CD14-positive monocyte (primary cell): ENCODE data around the gene CLCN2. TPM values are rescaled to one million over a fixed set of nuclear protein-coding genes. Genes with fewer than 3 reads are reported as not detected.

Experiments
- DNase-seq, 3 donors: peaks; one replicate each; pipeline ENCODE4 v3.0.0-alpha.2; 2011 to 2022
- H2AFZ ChIP-seq: 2 replicates; pipeline ENCODE4 v1.6.0; 2012; ENCODE audit warnings: mild to moderate bottlenecking, low read depth, low read length, inconsistent platforms; ENCODE audit not compliant: insufficient read depth, poor library complexity, severe bottlenecking
- H3K27ac ChIP-seq, 2 donors: 1 replicate in 1 of 2; 2 replicates in 1 of 2; pipeline ENCODE4 v1.5.1; 2012 to 2013; ENCODE audit warnings: low read length in 2 of 2, control low read depth in 1 of 2, inconsistent platforms in 1 of 2, low read depth in 1 of 2, mild to moderate bottlenecking in 1 of 2
- H3K27me3 ChIP-seq, 2 donors: one replicate each; pipeline versions ENCODE4 v1.6.0 to v1.6.1; 2011 to 2013; ENCODE audit warnings: low read length in 2 of 2; ENCODE audit not compliant: control insufficient read depth in 2 of 2, insufficient read depth in 2 of 2
- H3K36me3 ChIP-seq, 2 donors: replicated peaks in 1 of 2; 1 replicate in 1 of 2; 2 replicates in 1 of 2; pipeline versions ENCODE4 v1.5.1 to v1.6.1; 2012 to 2013; ENCODE audit warnings: low read length in 2 of 2, control low read depth in 1 of 2, inconsistent platforms in 1 of 2, mild to moderate bottlenecking in 1 of 2; ENCODE audit not compliant: insufficient read depth in 2 of 2, control insufficient read depth in 1 of 2
- H3K4me1 ChIP-seq, 2 donors: 1 replicate in 1 of 2; 2 replicates in 1 of 2; pipeline versions ENCODE4 v1.5.1 to v1.6.1; 2012 to 2013; ENCODE audit warnings: low read length in 2 of 2, control low read depth in 1 of 2, inconsistent platforms in 1 of 2, mild to moderate bottlenecking in 1 of 2, moderate library complexity in 1 of 2; ENCODE audit not compliant: insufficient read depth in 2 of 2, control insufficient read depth in 1 of 2
- H3K4me2 ChIP-seq: replicated peaks from 2 replicates; pipeline ENCODE3; 2012; ENCODE audit warnings: low read length, moderate library complexity, mild to moderate bottlenecking; ENCODE audit not compliant: poor library complexity, severe bottlenecking; ENCODE audit errors: extremely low read depth
- H3K4me3 ChIP-seq, 3 experiments: fragments of 200-600 bp in 1 of 3; sonication (generic) in 1 of 3; replicated peaks in 1 of 3; 1 replicate in 2 of 3; 2 replicates in 1 of 3; pipeline ENCODE4 v1.5.1; 2011 to 2013; ENCODE audit warnings: low read length in 3 of 3, mild to moderate bottlenecking in 3 of 3, control low read depth in 2 of 3, low read depth in 2 of 3, inconsistent platforms in 1 of 3, moderate library complexity in 1 of 3
- H3K79me2 ChIP-seq: 2 replicates; pipeline ENCODE4 v1.6.0; 2012; ENCODE audit warnings: mild to moderate bottlenecking, control low read depth, inconsistent platforms, low read length, moderate library complexity; ENCODE audit not compliant: insufficient read depth
- H3K9ac ChIP-seq: 2 replicates; pipeline ENCODE4 v1.6.0; 2017; ENCODE audit warnings: low read length, mild to moderate bottlenecking; ENCODE audit not compliant: insufficient read depth, poor library complexity, severe bottlenecking
- H3K9me3 ChIP-seq, 2 donors: replicated peaks in 1 of 2; 1 replicate in 1 of 2; 2 replicates in 1 of 2; pipeline versions ENCODE4 v1.5.1 to v1.6.1; 2012 to 2013; ENCODE audit warnings: low read length in 2 of 2, control low read depth in 1 of 2; ENCODE audit not compliant: control insufficient read depth in 1 of 2, insufficient read depth in 1 of 2
- H4K20me1 ChIP-seq: 2 replicates; pipeline ENCODE4 v1.6.0; 2012; ENCODE audit warnings: mild to moderate bottlenecking, low read length, control low read depth, moderate library complexity; ENCODE audit not compliant: insufficient read depth
- H3K27ac Mint-ChIP-seq, 7 donors: one replicate each; pipeline ENCODE4 v1.8.0; 2020; ENCODE audit warnings: mild to moderate bottlenecking in 7 of 7, mixed read lengths in 7 of 7, moderate library complexity in 6 of 7, inconsistent platforms in 2 of 7
- H3K27me3 Mint-ChIP-seq, 3 donors: one replicate each; pipeline ENCODE4 v1.8.0; 2021 to 2022; ENCODE audit warnings: low read depth in 3 of 3, mild to moderate bottlenecking in 3 of 3, mixed read lengths in 3 of 3, moderate library complexity in 3 of 3, inconsistent platforms in 1 of 3
- H3K36me3 Mint-ChIP-seq, 2 donors: one replicate each; pipeline ENCODE4 v1.8.0; 2020; ENCODE audit warnings: mixed read lengths in 2 of 2, inconsistent platforms in 1 of 2, mild to moderate bottlenecking in 1 of 2
- H3K4me1 Mint-ChIP-seq: one replicate; pipeline ENCODE4 v1.8.0; 2020; ENCODE audit warnings: mild to moderate bottlenecking, mixed read lengths
- H3K4me3 Mint-ChIP-seq, 2 donors: one replicate each; pipeline ENCODE4 v1.8.0; 2020; ENCODE audit warnings: mild to moderate bottlenecking in 2 of 2, mixed read lengths in 2 of 2, moderate library complexity in 1 of 2
- H3K9me3 Mint-ChIP-seq, 7 donors: one replicate each; pipeline ENCODE4 v1.8.0; 2020 to 2022; ENCODE audit warnings: mixed read lengths in 7 of 7, mild to moderate bottlenecking in 6 of 7, moderate library complexity in 6 of 7, inconsistent platforms in 2 of 7
- WGBS: methylation state at CpG from one replicate; pipeline ENCODE4 v1.1.5; 2013; ENCODE audit warnings: missing lambda C conversion rate; ENCODE audit not compliant: insufficient coverage; 5-methylcytosine and 5-hydroxymethylcytosine counted together
- intact Hi-C, 2 donors: fragments of 100-400 bp; cut with micrococcal nuclease; formaldehyde crosslinking; loops; one replicate each; pipeline versions ENCODE4 v1.15.0 to v1.15.1; 2023
- polyA plus RNA-seq, 3 donors: library from polyadenylated mRNA; depleted of rRNA in 1 of 3; unstranded in 2 of 3; stranded (reverse) in 1 of 3; fragments of 300-500 nt in 2 of 3; fragments of >200 nt in 1 of 3; fragmentation: Illumina TruSeq in 2 of 3; gene quantifications; 1 replicate in 2 of 3; 2 replicates in 1 of 3; pipeline ENCODE4 v1.2.3, GENCODE V29; 2012 to 2021
- TF ChIP-seq, protein P1 (sequence below): fragments of 200-600 bp; IDR thresholded peaks from one replicate; pipeline ENCODE4 v1.8.0; 2022; ENCODE audit warnings: antibody characterized with exemption, mild to moderate bottlenecking

The CLCN2 gene
- polyA plus RNA-seq, 3 donors, result 0.16 to 2.7 TPM; not detected in 1

DNA sequence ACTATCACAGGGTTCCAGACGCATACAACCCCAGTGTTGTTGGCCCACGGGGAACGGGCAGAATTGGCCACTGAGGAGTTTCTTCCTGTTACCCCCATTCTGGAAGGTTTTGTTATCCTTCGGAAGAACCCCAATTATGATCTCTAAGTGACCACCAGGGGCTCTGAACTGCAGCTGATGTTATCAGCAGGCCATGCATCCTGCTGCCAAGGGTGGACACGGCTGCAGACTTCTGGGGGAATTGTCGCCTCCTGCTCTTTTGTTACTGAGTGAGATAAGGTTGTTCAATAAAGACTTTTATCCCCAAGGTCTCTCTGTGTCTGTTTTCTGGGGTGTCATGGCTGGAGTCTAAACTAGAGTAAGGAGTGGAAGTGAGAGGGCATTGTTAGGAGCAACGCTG is 52.7 kb downstream of the CLCN2 start:
- Mint-ChIP-seq H3K4me3 (no peak overlapping the region), H3K36me3 (peaks cover 52 to 59% of the 10 kb centered on the region in 2 donors), H3K9me3 (no peaks in the 10 kb centered on the region), H3K4me1 (no peaks in the 10 kb centered on the region), H3K27ac (peak overlapping the region in 1 of 7 donors; percentile 56), H3K27me3 (no peaks in the 10 kb centered on the region)
- H4K20me1 ChIP-seq, result peaks cover 7% of the 10 kb centered on the region
- no peak overlapping the region for H3K4me3 ChIP-seq
- TF ChIP-seq, protein P1, sequence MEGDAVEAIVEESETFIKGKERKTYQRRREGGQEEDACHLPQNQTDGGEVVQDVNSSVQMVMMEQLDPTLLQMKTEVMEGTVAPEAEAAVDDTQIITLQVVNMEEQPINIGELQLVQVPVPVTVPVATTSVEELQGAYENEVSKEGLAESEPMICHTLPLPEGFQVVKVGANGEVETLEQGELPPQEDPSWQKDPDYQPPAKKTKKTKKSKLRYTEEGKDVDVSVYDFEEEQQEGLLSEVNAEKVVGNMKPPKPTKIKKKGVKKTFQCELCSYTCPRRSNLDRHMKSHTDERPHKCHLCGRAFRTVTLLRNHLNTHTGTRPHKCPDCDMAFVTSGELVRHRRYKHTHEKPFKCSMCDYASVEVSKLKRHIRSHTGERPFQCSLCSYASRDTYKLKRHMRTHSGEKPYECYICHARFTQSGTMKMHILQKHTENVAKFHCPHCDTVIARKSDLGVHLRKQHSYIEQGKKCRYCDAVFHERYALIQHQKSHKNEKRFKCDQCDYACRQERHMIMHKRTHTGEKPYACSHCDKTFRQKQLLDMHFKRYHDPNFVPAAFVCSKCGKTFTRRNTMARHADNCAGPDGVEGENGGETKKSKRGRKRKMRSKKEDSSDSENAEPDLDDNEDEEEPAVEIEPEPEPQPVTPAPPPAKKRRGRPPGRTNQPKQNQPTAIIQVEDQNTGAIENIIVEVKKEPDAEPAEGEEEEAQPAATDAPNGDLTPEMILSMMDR, result no peak
- H3K36me3 ChIP-seq, result peaks cover 51 to 55% of the 10 kb centered on the region in 2 donors
- intact Hi-C loops, result no loop called here
- no peak overlapping the region for H2AFZ ChIP-seq
- WGBS, result 95% methylated on average over 3 of the region's 7 CpGs
- no peaks in the 10 kb centered on the region for H3K79me2 ChIP-seq
- H3K4me1 ChIP-seq, result peaks cover 1 to 2% of the 10 kb centered on the region in 2 donors
- H3K4me2 ChIP-seq, result no peak overlapping the region
- H3K27ac ChIP-seq, result no peak overlapping the region
- H3K9ac ChIP-seq, result no peak overlapping the region
- no peak for DNase-seq
- no peaks in the 10 kb centered on the region for H3K9me3 ChIP-seq
- H3K27me3 ChIP-seq, result no peaks in the 10 kb centered on the region

DNA sequence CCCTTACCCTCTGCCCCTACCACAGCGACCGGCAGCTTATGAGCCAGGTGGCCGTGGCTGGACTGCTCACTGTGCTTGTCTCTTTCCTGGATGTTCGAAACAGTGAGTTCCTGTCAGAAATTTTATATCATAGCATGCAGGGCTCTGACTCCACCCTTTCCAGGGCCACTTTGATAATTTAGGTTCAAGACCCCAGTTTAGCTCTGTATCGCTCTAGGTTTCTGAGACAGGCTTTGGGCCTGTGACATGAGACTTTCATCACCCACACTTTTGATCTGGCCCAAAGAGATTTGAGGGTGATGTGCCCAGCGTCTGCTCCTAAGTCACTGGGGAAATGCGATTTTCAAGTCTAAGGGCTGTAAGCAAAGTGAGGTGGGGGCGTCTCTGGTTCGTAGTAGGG is 53.5 kb downstream of the CLCN2 start:
- peaks cover 59 to 63% of the 10 kb centered on the region in 2 donors for H3K36me3 ChIP-seq
- Mint-ChIP-seq H3K9me3 (no peaks in the 10 kb centered on the region), H3K36me3 (peaks cover 60 to 68% of the 10 kb centered on the region in 2 donors), H3K27me3 (no peaks in the 10 kb centered on the region), H3K27ac (peak overlapping the region in 2 of 7 donors; percentile 12 to 22), H3K4me3 (no peak overlapping the region), H3K4me1 (no peaks in the 10 kb centered on the region)
- H3K9me3 ChIP-seq, result no peaks in the 10 kb centered on the region
- intact Hi-C loops, result no loop called here
- WGBS, result 100% methylated on average over 8 of the region's 9 CpGs
- TF ChIP-seq, protein P1, result no peak
- peaks cover 7% of the 10 kb centered on the region for H4K20me1 ChIP-seq
- H3K4me2 ChIP-seq, result no peak overlapping the region
- no peak overlapping the region for H3K4me3 ChIP-seq
- no peak for DNase-seq
- H3K27me3 ChIP-seq, result no peaks in the 10 kb centered on the region
- no peaks in the 10 kb centered on the region for H3K4me1 ChIP-seq
- H3K27ac ChIP-seq, result no peak overlapping the region
- H3K9ac ChIP-seq, result no peak overlapping the region
- H2AFZ ChIP-seq, result no peak overlapping the region
- H3K79me2 ChIP-seq, result peaks cover under 1% of the 10 kb centered on the region
